Measurements from ENCODE around the gene RNF168. TPM values are rescaled to one million over a fixed set of nuclear protein-coding genes. Genes with fewer than 3 reads are reported as not detected.
"Not testable (repeated sequence)": the region's sequence is repeated elsewhere in the genome, so short reads cannot be mapped to it uniquely, and the experiment has no call there.

Gene RNF168
- total RNA-seq, 2 donors from 2014 or later: 19.9 to 24.6 TPM

- no peak for DNase-seq (ENCODE audit: low spot score)
- intact Hi-C loops (cut with DNase I): loop anchor here in 1 of 2 donors (10.0 kb wide), 1 partner anchor 444 kb away; no protein-coding TSS in a partner anchor
Observed at GRCh38 chr3:196518966-196519717, 15.6 kb upstream of the RNF168 start.

- no peak for DNase-seq (ENCODE audit: low spot score)
- intact Hi-C loops (cut with DNase I): loop anchor here in 1 of 2 donors (10.0 kb wide), 1 partner anchor 443 kb away; no protein-coding TSS in a partner anchor
Observed at GRCh38 chr3:196517919-196518318, 14.4 kb upstream of the RNF168 start.

- intact Hi-C loops (cut with DNase I): loop anchor here in 1 of 2 donors (10.0 kb wide), 1 partner anchor 442 kb away; no protein-coding TSS in a partner anchor
- DNase-seq (ENCODE audit: low spot score): no peak
Observed at GRCh38 chr3:196517162-196517800, 13.7 kb upstream of the RNF168 start.

GRCh38 chr3:196514913-196515621, 11.5 kb upstream of the RNF168 start, which contains the start of gene SMCO1:
Gene SMCO1, minus strand, starts transcription at chr3:196515346. Its CDS starts 137 bp downstream, at chr3:196515209.
- intact Hi-C loops (cut with DNase I): loop anchor here in 1 of 2 donors (10.0 kb wide), 1 partner anchor 440 kb away; no protein-coding TSS in a partner anchor
- no peak for DNase-seq (ENCODE audit: low spot score)

GRCh38 chr3:196514350-196514716, 10.8 kb upstream of the RNF168 start:
- intact Hi-C loops (cut with DNase I): loop anchor here in 1 of 2 donors (10.0 kb wide), 1 partner anchor 440 kb away; no protein-coding TSS in a partner anchor
- DNase-seq (ENCODE audit: low spot score): no peak

GRCh38 chr3:196513697-196514349, 10.3 kb upstream of the RNF168 start:
- intact Hi-C loops (cut with DNase I): loop anchor here in 1 of 2 donors (10.0 kb wide), 1 partner anchor 439 kb away; no protein-coding TSS in a partner anchor
- no peak for DNase-seq (ENCODE audit: low spot score)

GRCh38 chr3:196511646-196512425, 8.3 kb upstream of the RNF168 start:
- DNase-seq (ENCODE audit: low spot score): not testable (repeated sequence)
- intact Hi-C loops (cut with DNase I): loop anchor here in 1 of 2 donors (10.0 kb wide), 1 partner anchor 437 kb away; no protein-coding TSS in a partner anchor

GRCh38 chr3:196511108-196511507, 7.5 kb upstream of the RNF168 start:
- not testable (repeated sequence) for DNase-seq (ENCODE audit: low spot score)
- intact Hi-C loops (cut with DNase I): loop anchor here in 1 of 2 donors (10.0 kb wide), 1 partner anchor 436 kb away; no protein-coding TSS in a partner anchor

- no peak for DNase-seq (ENCODE audit: low spot score)
Observed at GRCh38 chr3:196506687-196507086, 3.1 kb upstream of the RNF168 start.

GRCh38 chr3:196504556-196504955, 988 bp upstream of the RNF168 start:
- no peak for DNase-seq (ENCODE audit: low spot score)
- intact Hi-C loops (cut with DNase I): no loop called here

More at GRCh38 chr3:196506687-196507086, 3.1 kb upstream of the RNF168 start:
- intact Hi-C loops (cut with DNase I): no loop called here

GRCh38 chr3:196504077-196504398, 470 bp upstream of the RNF168 start:
- intact Hi-C loops (cut with DNase I); DNase-seq (ENCODE audit: low spot score): not testable (repeated sequence)

GRCh38 chr3:196502775-196503195, 783 bp downstream of the RNF168 start:
- intact Hi-C loops (cut with DNase I): no loop called here
- DNase-seq (ENCODE audit: low spot score): peak; percentile 84

GRCh38 chr3:196501316-196502044, 2.1 kb downstream of the RNF168 start:
- intact Hi-C loops (cut with DNase I): no loop called here
- DNase-seq (ENCODE audit: low spot score): no peak

GRCh38 chr3:196499807-196500524, 3.6 kb downstream of the RNF168 start:
- intact Hi-C loops (cut with DNase I): no loop called here

GRCh38 chr3:196499061-196499460, 4.5 kb downstream of the RNF168 start:
- intact Hi-C loops (cut with DNase I): no loop called here

More at GRCh38 chr3:196499807-196500524, 3.6 kb downstream of the RNF168 start:
- no peak for DNase-seq (ENCODE audit: low spot score)

GRCh38 chr3:196498297-196498696, 5.3 kb downstream of the RNF168 start:
- DNase-seq (ENCODE audit: low spot score): no peak
- intact Hi-C loops (cut with DNase I): no loop called here

More at GRCh38 chr3:196499061-196499460, 4.5 kb downstream of the RNF168 start:
- no peak for DNase-seq (ENCODE audit: low spot score)

GRCh38 chr3:196496183-196496582, 7.4 kb downstream of the RNF168 start:
- intact Hi-C loops (cut with DNase I): no loop called here
- no peak for DNase-seq (ENCODE audit: low spot score)

All from posterior vena cava (tissue), 2 donors.